Suprapubic skin (tissue), 4 donors: ENCODE results near the gene HAPLN2.

Experiments used
- CTCF ChIP-seq, 2 donors: fragments of 200-600 bp in 1 of 2; fragments of 450-650 bp in 1 of 2; sonication (generic) in 1 of 2; IDR thresholded peaks; one replicate each; pipeline ENCODE4 v1.5.1; 2016 to 2019; ENCODE audit warnings: antibody characterized with exemption in 2 of 2, mild to moderate bottlenecking in 1 of 2, moderate library complexity in 1 of 2
- EP300 ChIP-seq: sonication (generic); formaldehyde crosslinking; IDR thresholded peaks from one replicate; pipeline ENCODE4 v1.6.1; 2017; ENCODE audit warnings: antibody characterized with exemption
- POLR2A ChIP-seq, 2 donors: fragments of 450-650 bp; IDR thresholded peaks; one replicate each; pipeline ENCODE4 v1.6.1; 2017; ENCODE audit warnings: antibody characterized with exemption in 2 of 2, mild to moderate bottlenecking in 2 of 2, moderate library complexity in 2 of 2
- POLR2AphosphoS5 ChIP-seq, 3 donors: sonication (generic); formaldehyde crosslinking; IDR thresholded peaks; one replicate each; pipeline ENCODE4 v1.6.1; 2017; ENCODE audit warnings: antibody characterized with exemption in 3 of 3

GRCh38 chr1:156664046-156664766, 45.0 kb downstream of the HAPLN2 start:
- TF ChIP-seq CTCF (IDR thresholded peaks at IDR 0.05) (no peak), POLR2A (IDR thresholded peaks at IDR 0.05) (no peak), EP300 (no peak), POLR2AphosphoS5 (IDR thresholded peaks at IDR 0.05) (no peak)
